Measurements from ENCODE around the gene PLSCR4.

Gene PLSCR4

GRCh38 chr3:146195030-146195429 lies 55.9 kb downstream of the PLSCR4 start:
- DNase-seq = no peak

GRCh38 chr3:146191051-146191450 lies 59.9 kb downstream of the PLSCR4 start:
- DNase-seq = no peak

GRCh38 chr3:146189519-146190173 lies 61.3 kb downstream of the PLSCR4 start:
- peak in 9 of 56 donors; percentile 0 to 25 (median 5) for DNase-seq

GRCh38 chr3:146187334-146187950 lies 63.5 kb downstream of the PLSCR4 start:
- peak in 15 of 56 donors; percentile 1 to 53 (median 8) for DNase-seq

- DNase-seq = no peak
Observed at GRCh38 chr3:146184241-146185015, 66.5 kb downstream of the PLSCR4 start.

- no peak for DNase-seq
Observed at GRCh38 chr3:146181216-146181615, 69.7 kb downstream of the PLSCR4 start.

- DNase-seq = no peak
Observed at GRCh38 chr3:146180376-146180775, 70.5 kb downstream of the PLSCR4 start.

- no peak for DNase-seq
Observed at GRCh38 chr3:146178006-146178689, 72.8 kb downstream of the PLSCR4 start.

- no peak for DNase-seq
Observed at GRCh38 chr3:146177519-146177918, 73.4 kb downstream of the PLSCR4 start.

- DNase-seq = no peak
Observed at GRCh38 chr3:146177072-146177471, 73.8 kb downstream of the PLSCR4 start.

- no peak for DNase-seq
Observed at GRCh38 chr3:146172586-146172985, 78.3 kb downstream of the PLSCR4 start.

- no peak for DNase-seq
Observed at GRCh38 chr3:146170591-146170990, 80.3 kb downstream of the PLSCR4 start.

- DNase-seq = no peak
Observed at GRCh38 chr3:146169891-146170290, 81.0 kb downstream of the PLSCR4 start.

- no peak for DNase-seq
Observed at GRCh38 chr3:146166826-146167225, 84.1 kb downstream of the PLSCR4 start.

GRCh38 chr3:146166415-146166821 lies 84.5 kb downstream of the PLSCR4 start:
- no peak for DNase-seq

GRCh38 chr3:146165877-146166276 lies 85.0 kb downstream of the PLSCR4 start:
- no peak for DNase-seq

- DNase-seq = no peak
Observed at GRCh38 chr3:146164971-146165769, 85.7 kb downstream of the PLSCR4 start.

GRCh38 chr3:146164506-146164905 lies 86.4 kb downstream of the PLSCR4 start:
- DNase-seq = no peak

GRCh38 chr3:146164071-146164470 lies 86.8 kb downstream of the PLSCR4 start:
- no peak for DNase-seq

GRCh38 chr3:146163584-146163983 lies 87.3 kb downstream of the PLSCR4 start:
- DNase-seq = no peak

- no peak for DNase-seq
Observed at GRCh38 chr3:146162561-146162960, 88.3 kb downstream of the PLSCR4 start.

Data from nucleus accumbens (tissue), 56 donors.